Measurements from ENCODE around the gene SPOCD1.

The SPOCD1 gene

DNA sequence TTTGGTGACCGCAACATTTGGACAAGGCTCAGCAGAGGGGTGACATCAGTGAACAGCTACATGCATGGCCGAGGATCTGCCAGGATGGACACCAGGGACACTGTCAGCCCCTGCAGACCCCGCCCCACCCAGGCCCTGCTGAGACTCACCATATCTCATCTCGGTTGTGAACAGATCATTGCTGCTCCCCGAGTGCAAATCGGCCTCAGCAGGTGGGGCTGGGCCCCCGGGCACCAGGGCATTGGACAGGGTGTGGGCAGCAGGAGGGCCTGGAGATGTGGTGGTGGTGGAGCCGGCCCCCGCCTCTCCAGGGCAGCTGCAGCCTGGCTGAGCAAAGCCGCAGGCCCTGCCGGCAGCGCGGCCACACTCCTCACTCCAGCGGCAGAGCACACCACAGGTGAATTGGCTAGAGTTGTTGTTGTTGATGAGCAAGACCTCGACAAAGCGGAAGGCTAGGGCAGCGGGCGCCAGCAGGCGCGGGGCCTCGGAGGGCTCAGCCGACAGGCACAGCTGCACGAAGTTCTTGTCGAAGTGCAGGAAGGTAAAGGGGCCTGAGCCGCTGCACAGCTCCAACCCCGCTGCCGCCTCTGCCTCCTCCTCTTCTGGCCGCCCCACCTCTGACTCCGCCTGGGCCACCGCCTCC, 59.9 kb downstream of the SPOCD1 start:
- DNase-seq (ENCODE audit: low spot score): no peak

DNA sequence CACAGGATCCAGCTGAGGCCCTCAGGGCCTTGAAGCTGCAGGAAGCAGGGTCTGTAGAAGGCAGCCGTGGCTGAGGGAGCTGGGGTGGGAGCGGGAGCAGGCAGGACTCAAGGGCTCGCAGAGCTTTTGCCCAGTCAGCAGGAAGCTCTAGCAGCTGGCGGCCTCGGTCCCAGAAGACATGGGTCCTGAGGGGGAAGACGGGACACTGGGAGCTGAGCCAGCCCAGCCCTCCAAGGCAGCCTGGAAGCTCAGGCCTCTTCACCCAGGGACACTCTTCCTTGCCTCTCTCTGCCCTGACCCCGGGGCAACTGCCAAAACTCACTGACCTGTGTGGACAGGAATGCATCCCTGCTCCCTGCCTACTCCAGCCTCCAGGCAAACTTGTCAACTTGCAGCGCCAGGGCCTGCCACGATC, 60.6 kb downstream of the SPOCD1 start:
- no peak for DNase-seq (ENCODE audit: low spot score)

DNA sequence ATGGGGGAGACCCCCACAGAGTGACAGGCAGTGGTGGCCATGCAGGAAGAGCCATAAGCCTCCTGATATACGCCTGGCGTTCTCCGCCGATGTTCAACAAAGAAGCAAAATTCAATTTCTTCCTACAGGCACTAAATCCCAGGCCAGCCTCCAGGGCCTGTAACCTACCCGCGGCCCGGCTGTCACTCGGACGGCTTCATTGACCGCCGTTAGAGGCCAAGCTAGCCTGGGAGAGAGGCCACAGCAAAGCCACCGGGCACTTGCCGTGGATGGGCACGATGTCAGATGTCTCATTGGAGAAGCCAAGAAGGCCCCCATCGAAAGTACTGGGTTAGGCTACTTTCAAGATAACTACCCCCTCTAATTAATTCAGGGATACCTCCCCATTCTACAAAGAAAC, 61.4 kb downstream of the SPOCD1 start:
- DNase-seq (ENCODE audit: low spot score): no peak

DNA sequence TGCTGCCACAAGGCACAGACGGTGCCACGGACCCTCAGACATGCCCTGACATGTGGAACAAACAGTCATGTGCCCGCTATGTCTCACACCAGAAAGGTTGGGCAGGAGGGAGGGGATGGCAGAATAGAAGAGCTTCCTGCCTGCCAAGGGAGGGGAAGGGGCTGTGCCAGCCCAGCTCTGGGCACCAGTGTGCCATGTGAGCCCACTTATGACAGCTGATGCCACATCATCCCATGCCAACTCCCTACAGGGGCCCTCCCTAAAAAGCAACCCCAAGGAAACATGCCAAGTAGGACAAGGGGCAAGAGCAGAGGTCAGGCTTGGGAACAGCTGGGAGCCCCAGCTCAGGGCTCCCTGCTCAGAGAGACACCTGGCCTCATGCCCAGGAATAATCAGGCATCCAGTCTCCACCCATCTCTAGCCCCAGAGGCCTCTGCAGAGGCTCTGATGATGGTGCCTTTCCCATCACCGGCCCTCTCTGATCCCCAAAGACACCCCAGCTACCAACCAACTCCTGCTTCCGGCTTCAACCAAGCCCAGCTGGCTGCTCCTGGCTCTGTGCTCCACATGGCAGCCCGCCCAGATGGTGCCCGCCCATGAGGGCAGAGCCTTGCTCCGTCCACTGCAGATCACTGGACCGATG, 62.0 kb downstream of the SPOCD1 start:
- no peak for DNase-seq (ENCODE audit: low spot score)

DNA sequence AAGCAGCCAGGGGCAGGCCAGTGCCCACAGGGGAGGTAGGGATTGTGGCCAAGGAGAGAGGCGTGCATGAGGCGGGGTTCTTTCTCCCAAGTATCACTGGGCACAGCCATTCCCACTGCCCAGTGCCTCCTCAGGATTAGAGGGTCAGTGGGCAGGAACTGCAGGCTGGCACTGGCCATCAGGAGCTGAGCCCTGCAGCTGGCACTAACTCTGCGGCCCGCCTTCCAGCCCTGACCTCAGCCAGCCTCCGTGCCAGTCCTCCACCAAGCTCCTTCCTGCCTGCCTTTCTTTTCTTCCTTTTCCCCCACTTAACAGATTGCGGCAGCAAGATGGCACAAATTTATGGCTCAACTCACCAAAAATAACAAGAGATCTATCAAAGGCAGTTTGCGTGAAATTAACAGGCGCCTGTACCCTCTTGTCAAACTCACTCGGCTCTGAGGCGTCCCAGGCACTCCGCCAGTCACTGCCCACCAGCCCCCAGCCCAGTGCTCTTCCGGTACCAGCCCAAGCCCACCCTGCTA, 62.8 kb downstream of the SPOCD1 start:
- DNase-seq (ENCODE audit: low spot score): no peak

DNA sequence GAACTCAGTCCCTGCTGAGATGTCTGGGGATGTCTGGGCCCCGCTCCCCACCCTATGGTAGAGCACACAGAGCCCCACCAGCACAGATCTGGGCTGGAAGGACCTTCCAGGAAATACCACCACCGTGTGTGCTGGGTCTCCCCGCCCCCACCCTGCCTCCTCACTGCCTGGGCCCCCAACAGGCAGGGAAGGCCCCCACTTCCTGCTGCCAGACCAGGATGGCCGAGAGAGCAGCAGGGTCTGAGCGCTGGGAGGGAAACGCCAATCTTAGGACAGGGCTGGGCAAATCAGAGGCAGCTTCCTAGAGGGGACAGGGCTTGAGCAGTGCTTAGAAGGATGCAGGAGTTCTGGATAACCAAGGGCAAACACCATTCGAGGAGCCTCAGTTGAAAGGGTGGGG, 63.6 kb downstream of the SPOCD1 start:
- DNase-seq (ENCODE audit: low spot score): no peak

DNA sequence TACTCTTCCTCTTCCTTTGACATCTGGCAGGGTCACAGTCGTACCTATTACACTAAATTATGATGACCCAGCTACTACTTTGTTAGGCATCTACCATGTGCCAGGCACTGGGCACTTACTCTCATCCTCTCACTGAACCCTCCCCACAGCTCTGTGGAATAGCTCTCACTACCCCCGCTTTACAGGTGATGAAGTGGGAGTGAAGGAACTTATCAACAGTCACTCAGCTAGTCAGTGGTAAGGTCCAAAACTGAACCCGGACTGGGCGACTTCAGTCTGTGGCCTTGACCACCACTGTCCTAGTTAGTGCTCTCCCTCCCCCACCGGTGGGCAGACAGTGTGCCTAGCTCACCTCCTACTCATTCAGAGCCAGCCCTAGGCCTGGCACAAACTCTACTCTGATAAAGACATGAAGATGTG, 64.0 kb downstream of the SPOCD1 start:
- no peak for DNase-seq (ENCODE audit: low spot score)

DNA sequence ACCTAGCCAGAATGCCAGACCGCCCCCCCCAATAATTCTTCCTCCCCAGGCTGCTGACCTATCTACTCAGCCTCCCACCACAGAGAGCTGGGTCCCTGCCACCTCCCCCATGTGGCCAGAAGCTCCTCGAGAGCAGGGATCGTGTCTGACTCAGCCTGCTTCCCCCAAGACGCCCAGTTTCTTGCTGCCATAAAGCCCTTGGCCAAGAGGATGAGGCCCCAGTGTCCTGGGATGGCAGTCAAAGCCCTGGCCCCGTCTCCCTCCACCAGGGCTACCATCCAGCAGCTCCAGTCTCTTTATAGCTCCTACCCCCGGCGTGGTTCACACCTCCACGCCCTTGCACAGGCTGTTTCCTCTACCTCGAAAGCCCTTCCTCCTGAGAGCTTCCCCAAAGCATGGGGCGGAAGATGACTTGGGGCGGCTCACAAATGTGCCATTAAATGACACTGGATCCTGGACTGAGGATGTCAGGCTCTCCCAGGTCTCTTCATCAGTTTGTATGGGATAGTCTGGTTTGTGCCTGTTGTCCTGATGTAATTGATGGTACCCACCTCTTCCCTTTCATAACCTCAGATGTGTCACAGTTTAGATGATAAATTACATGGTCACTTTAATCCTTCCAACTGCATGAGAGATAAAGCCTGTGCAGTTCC, 64.8 kb downstream of the SPOCD1 start:
- no peak for DNase-seq (ENCODE audit: low spot score)

DNA sequence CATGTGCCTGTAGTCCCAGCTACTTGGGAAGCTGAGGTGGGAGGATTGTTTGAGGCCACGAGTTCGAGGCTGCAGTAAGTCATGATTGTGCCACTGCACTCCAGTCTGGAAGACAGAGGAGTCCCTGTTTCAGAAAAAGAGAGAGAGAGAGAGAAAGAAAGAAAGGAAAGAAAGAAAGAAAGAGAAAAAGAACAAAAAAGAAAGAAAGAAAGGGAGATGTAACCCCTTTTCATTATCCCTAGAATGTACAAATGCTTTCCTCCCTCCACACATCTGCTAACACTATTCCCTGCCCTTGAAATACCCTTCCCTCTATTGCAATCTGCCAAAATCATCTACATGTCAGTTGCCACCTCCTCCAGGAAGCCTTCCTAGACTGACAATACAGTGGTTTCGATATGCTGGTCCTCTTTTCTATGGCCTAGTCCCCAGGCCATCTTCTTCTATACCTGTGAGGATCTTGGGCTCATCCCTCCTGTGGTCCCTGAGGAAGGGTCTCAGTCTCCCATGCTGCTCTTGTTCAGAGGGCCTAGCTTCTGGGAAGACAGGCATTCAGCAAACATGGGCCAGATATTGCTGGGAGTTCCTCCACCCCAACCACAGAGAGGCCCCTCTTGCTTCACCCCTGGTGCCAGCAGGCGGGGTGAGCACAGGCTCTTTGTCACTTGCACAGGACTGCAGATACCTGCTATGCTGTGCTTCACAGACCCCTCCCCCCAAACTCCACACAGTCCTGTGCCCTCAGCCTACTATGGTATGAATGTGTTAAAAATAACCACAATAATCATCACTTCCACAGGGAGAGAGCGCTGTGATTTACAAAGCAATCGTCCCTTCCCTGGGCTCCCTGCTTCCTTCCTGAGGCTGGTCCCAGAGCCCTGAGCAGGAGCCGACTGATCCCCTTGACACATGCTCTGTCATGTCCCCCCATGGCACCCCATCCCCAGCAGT, 65.8 kb downstream of the SPOCD1 start:
- DNase-seq (ENCODE audit: low spot score): no peak

DNA sequence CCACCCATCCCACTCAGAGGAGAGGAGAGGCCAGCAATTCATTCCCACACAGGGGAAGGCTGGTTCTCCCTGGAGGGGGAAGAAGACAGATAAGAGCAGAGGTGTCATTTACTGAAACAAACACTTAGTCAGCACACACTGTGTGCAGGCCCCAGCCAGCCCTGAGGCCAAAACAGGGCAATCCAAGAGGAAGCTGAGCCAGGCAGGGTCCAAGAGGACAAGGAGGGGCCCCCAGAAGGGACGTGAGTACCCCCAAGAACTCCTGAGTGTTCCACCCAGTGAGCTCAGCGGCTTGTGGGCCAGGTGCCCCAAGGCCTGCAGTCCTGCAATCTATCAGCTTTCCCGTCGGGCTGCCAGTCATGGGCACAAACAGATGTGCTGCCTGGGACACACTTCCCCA, 67.5 kb downstream of the SPOCD1 start:
- no peak for DNase-seq (ENCODE audit: low spot score)

DNA sequence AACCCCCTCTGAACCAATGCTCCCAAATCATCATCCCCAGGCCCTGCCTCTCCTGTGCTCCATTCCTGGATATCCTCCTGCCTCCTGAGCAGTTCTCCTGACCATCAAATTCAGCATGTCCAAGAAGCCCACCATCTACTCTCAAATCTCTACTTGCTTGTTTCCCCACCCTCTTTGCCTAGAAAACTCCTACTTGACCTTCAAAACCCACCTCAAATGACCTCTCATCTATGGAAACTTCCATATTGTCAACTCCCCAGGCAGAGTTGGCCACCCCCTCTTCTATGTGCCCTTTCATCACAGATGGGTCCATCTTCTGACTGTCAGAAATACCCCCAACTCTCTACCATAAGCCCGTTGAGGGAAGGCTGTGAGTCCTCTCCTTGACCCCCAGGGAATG, 68.5 kb downstream of the SPOCD1 start:
- no peak for DNase-seq (ENCODE audit: low spot score)

DNA sequence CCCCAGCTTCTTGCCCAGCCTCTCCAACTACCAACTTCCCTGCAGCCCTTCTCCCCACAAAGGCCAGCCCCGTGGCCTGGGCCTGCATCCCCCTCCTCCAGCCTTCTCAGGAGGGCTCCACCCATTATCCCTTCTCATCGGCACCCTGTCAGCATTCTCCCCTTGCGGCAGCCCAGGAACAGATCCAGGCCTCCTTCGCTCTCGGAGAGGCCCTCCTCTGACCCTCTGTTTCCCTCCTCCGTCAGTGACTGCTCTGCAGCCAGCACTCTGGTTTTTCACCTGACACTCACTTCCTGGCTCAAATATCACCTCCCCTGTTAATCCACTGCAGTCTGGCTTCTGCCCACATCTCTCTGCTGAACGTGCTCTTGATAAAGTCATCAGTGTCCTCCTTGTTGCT, 69.1 kb downstream of the SPOCD1 start:
- no peak for DNase-seq (ENCODE audit: low spot score)

DNA sequence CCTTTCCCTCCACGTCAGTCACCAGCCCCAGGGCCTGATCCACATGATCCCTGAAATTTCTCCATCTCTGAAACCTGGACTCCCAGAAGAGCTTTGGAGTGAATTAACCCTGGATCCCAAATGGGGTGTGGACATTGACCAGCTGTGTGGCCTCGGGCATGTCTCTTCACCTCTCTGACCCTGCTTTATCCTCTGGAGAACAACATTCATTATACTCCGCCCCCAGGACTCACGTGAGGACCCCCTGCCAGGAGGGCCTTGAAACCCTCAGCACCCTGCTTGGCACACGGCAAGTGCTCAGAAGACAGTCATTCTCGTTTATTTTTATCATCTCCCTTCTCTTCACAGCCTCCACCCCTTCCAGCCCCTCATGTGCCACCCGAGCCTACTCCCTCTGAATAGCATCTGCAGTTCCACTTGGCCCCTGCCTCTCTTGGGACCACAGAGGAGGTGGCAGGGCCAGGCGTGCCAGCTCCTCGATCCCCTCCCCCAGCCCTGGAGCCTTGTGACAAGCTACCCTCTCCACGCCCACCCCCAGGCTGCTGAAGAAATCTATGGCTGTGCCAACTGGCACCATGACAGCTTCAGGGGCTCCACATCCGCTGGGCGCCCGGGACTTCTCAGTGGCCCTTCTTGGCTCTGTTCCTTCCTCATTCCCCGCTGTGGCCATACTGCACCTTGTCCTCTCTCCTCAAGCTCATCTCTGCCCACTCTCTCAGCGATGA, 69.7 kb downstream of the SPOCD1 start:
- no peak for DNase-seq (ENCODE audit: low spot score)

DNA sequence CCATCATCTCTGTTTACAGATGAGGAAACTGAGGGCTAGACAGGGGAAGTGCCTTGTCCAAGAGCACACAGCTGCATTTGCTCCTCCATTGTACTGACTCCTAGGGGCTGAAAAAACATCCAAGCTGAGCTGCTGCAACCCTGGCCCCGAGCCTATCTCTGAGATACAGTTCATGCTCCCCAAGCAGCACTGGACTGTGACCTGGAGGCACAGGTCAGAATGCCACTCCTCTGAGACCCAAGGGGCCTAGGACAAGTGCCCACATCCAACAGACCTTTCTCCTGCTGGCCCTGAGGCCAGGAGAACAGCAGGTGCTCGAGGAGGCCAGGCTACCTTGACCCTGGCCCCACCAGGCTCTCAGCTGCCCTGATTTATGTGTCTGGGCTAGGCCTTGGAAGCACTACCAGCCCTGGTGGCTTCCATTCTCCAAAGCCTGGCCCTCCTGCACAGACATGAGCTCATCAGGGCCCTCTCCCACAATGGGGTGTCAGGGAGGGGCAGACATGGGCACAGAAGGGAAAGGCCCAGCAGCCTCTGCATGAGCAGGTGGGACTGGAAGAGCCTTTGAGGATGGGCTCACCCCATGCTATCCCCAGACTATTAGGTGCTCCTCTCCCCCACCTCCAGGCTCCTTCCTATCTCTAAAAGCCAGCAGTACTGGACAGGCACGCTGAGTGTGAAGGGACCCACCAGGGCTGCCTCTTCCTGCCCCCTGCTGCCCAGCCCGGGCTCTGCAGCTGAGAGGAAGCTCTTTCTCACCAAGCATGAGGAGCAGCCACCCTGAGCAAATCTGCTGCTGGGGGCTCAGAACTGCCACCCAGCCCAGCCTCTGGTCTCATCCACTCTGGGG, 70.5 kb downstream of the SPOCD1 start:
- DNase-seq (ENCODE audit: low spot score): peak; percentile 77

DNA sequence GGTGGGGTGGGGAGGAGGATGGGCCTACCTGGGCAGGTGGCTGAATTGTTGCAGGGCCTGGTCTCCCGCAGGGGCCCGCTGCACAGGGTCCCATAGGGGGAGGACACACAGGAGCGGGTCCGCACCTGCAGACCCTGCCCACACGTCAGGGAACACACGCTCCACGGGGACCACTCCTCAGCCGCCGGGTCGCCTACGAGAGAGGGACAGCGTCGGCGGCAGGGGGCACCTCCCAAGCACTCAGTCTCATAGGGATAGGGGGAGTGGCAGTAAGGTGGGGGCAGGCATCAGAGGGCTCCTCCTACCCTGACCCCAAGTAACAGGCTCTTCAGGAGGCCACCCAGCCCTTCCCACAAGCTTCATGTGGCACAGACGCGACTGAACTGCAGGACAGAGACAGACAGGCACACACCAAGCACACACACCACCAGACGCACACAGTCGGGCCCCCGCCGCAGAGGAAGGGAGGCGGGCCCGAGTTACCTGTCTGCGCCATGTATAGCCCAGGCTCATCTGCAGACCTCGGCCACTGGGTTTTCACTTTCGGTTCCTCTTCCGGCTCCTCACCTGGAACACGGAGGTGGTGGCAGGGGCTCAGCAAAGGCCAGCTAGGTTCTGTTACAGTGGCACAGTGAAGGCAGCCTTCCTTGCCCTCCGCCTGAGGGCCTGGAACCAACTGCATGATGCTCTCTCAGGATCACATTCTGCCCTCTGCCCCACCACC, 71.5 kb downstream of the SPOCD1 start:
- DNase-seq (ENCODE audit: low spot score): peak; percentile 87

DNA sequence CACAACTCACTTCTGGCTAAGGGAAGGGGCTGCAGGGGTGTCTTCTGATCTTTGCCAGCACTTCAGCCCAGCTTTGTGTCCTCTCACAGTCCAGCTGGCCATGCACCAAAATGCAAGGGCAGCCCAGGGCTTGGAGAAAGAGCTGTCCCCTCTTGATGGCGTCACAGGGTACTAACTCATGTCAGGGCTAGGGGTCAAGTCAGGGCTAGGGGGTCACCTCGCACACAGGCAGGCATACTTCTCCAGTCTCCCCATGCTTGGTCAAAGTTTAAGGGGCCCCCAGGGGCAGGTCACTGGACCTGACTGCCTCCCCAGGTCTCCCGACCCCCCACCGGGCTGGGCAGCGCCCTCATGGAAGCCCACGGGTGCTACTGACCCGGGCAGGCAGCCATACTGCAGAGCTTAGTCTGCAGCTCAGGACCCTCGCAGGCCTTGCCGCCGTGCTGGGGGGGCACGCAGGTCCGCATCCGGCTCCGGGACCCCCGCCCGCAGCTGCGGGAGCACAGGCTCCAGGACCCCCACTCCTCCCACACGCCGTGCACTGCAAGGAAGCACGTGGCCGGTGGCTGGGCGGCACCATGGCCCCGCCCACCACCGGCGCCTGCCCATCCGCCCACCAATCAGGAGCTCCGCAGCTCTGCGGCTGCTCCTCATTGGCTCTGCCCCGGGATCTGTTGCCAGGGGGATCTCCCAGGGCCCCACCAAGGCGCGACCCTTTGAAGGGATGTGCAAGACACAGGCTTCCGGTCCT, 73.2 kb downstream of the SPOCD1 start:
- DNase-seq (ENCODE audit: low spot score): no peak

Measured in germinal center (tissue), 1 donor.